HEK293 (cell line): ENCODE data around the gene NAA20.

ENCODE experiments used
- CTCF ChIA-PET: fragments of 350-600 bp; formaldehyde crosslinking; extraction: SDS; loops from one replicate; lab custom pipeline; 2021; ENCODE audit warnings: antibody characterized with exemption; lab: Yijun Ruan, JAX
- POLR2A ChIA-PET: fragments of 300-600 bp; formaldehyde crosslinking; extraction: SDS; loops from one replicate; lab custom pipeline; 2020; ENCODE audit warnings: antibody characterized with exemption, inconsistent platforms; lab: Yijun Ruan, JAX
- H3K27ac ChIP-seq: fragments of 200-500 bp; sonication (Bioruptor generic); 2 replicates; pipeline ENCODE4 v1.5.1; 2014; ENCODE audit warnings: low read depth, low read length, control low read depth, inconsistent platforms; ENCODE audit errors: extremely low read depth
- H3K36me3 ChIP-seq, 2 experiments: fragments of 200-500 bp in 1 of 2; sonication (Bioruptor generic) in 1 of 2; 1 replicate in 1 of 2; 2 replicates in 1 of 2; pipeline ENCODE4 v1.5.1; 2014 to 2017; ENCODE audit warnings: inconsistent platforms in 2 of 2, low read length in 2 of 2; ENCODE audit not compliant: control insufficient read depth in 2 of 2, insufficient read depth in 1 of 2
- H3K4me1 ChIP-seq: fragments of 200-500 bp; sonication (Bioruptor generic); 2 replicates; pipeline ENCODE4 v1.5.1; 2014; ENCODE audit warnings: mild to moderate bottlenecking, low read length, inconsistent platforms; ENCODE audit not compliant: control insufficient read depth, insufficient read depth
- H3K4me3 ChIP-seq: 2 replicates; pipeline ENCODE4 v1.5.1; 2011; ENCODE audit warnings: low read depth, mild to moderate bottlenecking, control low read depth, low read length, moderate library complexity
- H3K9me3 ChIP-seq: fragments of 200-500 bp; sonication (Bioruptor generic); 2 replicates; pipeline ENCODE4 v1.5.1; 2014; ENCODE audit warnings: low read depth, low read length, inconsistent platforms; ENCODE audit not compliant: control insufficient read depth, insufficient read depth
- GFI1B ChIP-seq: fragments of 450-650 bp; formaldehyde crosslinking; IDR thresholded peaks from 2 replicates; pipeline ENCODE4 v1.5.1; 2016; ENCODE audit warnings: missing biosample characterization, missing genetic modification characterization
- HOXC10 ChIP-seq: sonication (generic); formaldehyde crosslinking; IDR thresholded peaks from 2 replicates; pipeline ENCODE4 v1.8.1; 2023; ENCODE audit warnings: mild to moderate bottlenecking, missing genetic modification reagents
- KLF10 ChIP-seq: fragments of 450-650 bp; IDR thresholded peaks from 2 replicates; pipeline ENCODE4 v1.5.1; 2018; ENCODE audit warnings: missing biosample characterization, mild to moderate bottlenecking, missing genetic modification characterization
- KLF17 ChIP-seq: fragments of 450-650 bp; formaldehyde crosslinking; IDR thresholded peaks from 2 replicates; pipeline ENCODE4 v1.5.1; 2016; ENCODE audit warnings: missing biosample characterization, missing genetic modification characterization
- OSR2 ChIP-seq: fragments of 450-650 bp; formaldehyde crosslinking; IDR thresholded peaks from 2 replicates; pipeline ENCODE4 v1.5.1; 2016; ENCODE audit warnings: missing biosample characterization, missing genetic modification characterization
- PATZ1 ChIP-seq: fragments of 450-650 bp; formaldehyde crosslinking; IDR thresholded peaks from 2 replicates; pipeline ENCODE4 v1.5.1; 2016; ENCODE audit warnings: missing biosample characterization, missing genetic modification characterization
- PRDM6 ChIP-seq: fragments of 450-650 bp; formaldehyde crosslinking; IDR thresholded peaks from 2 replicates; pipeline ENCODE4 v1.5.1; 2017; ENCODE audit warnings: missing biosample characterization, missing genetic modification characterization
- ZBTB17 ChIP-seq: fragments of 450-650 bp; formaldehyde crosslinking; IDR thresholded peaks from 2 replicates; pipeline ENCODE4 v1.5.1; 2016; ENCODE audit warnings: missing biosample characterization, missing genetic modification characterization
- ZBTB26 ChIP-seq: fragments of 450-650 bp; formaldehyde crosslinking; optimal IDR thresholded peaks from 2 replicates; pipeline ENCODE3; 2016; ENCODE audit warnings: missing biosample characterization, mild to moderate bottlenecking, missing genetic modification characterization
- ZEB2 ChIP-seq: fragments of 450-650 bp; formaldehyde crosslinking; IDR thresholded peaks from 2 replicates; pipeline ENCODE4 v1.5.1; 2016; ENCODE audit warnings: missing biosample characterization, missing genetic modification characterization
- ZFP69B ChIP-seq: fragments of 450-650 bp; formaldehyde crosslinking; IDR thresholded peaks from 2 replicates; pipeline ENCODE4 v1.5.1; 2016; ENCODE audit warnings: missing biosample characterization, missing genetic modification characterization
- ZNF133 ChIP-seq: fragments of 450-650 bp; formaldehyde crosslinking; IDR thresholded peaks from 2 replicates; pipeline ENCODE4 v1.5.1; 2016; ENCODE audit warnings: missing biosample characterization, missing genetic modification characterization
- ZNF148 ChIP-seq: fragments of 450-650 bp; formaldehyde crosslinking; IDR thresholded peaks from 2 replicates; pipeline ENCODE4 v1.5.0; 2017; ENCODE audit warnings: missing biosample characterization, missing genetic modification characterization, borderline replicate concordance
- ZNF157 ChIP-seq: fragments of 450-650 bp; formaldehyde crosslinking; IDR thresholded peaks from 2 replicates; pipeline ENCODE4 v1.5.1; 2016; ENCODE audit warnings: missing biosample characterization, missing genetic modification characterization
- ZNF211 ChIP-seq: fragments of 450-650 bp; formaldehyde crosslinking; IDR thresholded peaks from 2 replicates; pipeline ENCODE4 v1.5.1; 2016; ENCODE audit warnings: low read depth, missing biosample characterization, missing genetic modification characterization
- ZNF37A ChIP-seq: fragments of 450-650 bp; IDR thresholded peaks from 2 replicates; pipeline ENCODE4 v1.5.1; 2018; ENCODE audit warnings: missing biosample characterization, missing genetic modification characterization
- ZNF530 ChIP-seq: fragments of 450-650 bp; formaldehyde crosslinking; IDR thresholded peaks from 2 replicates; pipeline ENCODE4 v1.5.1; 2016; ENCODE audit warnings: low read depth, missing biosample characterization, missing genetic modification characterization
- ZNF654 ChIP-seq: fragments of 450-650 bp; formaldehyde crosslinking; IDR thresholded peaks from 2 replicates; pipeline ENCODE4 v1.5.1; 2016; ENCODE audit warnings: low read depth, missing biosample characterization, missing genetic modification characterization
- ZNF658 ChIP-seq: fragments of 450-650 bp; formaldehyde crosslinking; IDR thresholded peaks from 2 replicates; pipeline ENCODE4; 2016; ENCODE audit warnings: missing biosample characterization, missing genetic modification characterization
- ZNF660 ChIP-seq: fragments of 450-650 bp; IDR thresholded peaks from 2 replicates; pipeline ENCODE4 v1.5.1; 2018; ENCODE audit warnings: missing biosample characterization, mild to moderate bottlenecking, missing genetic modification characterization
- ZNF704 ChIP-seq: fragments of 450-650 bp; formaldehyde crosslinking; IDR thresholded peaks from 2 replicates; pipeline ENCODE4 v1.5.1; 2016; ENCODE audit warnings: missing biosample characterization, missing genetic modification characterization
- ZNF791 ChIP-seq: fragments of 450-650 bp; formaldehyde crosslinking; IDR thresholded peaks from 2 replicates; pipeline ENCODE4 v1.5.1; 2016; ENCODE audit warnings: missing biosample characterization, missing genetic modification characterization

The NAA20 gene

GRCh38 chr20:20052074-20052970 is 35.2 kb downstream of the NAA20 start, which contains the start of the genes CFAP61 and CRNKL1 (continued):
- TF ChIP-seq ZNF211 (tag by site-specific recombination) (no peak), ZNF133 (no peak)

GRCh38 chr20:20060234-20060998 is 43.3 kb downstream of the NAA20 start:
- H3K27ac ChIP-seq = no peak overlapping the region
- no peak for TF ChIP-seq ZBTB17 (tag by site-specific recombination)
- TF ChIP-seq ZNF654 (tag by site-specific recombination) = no peak
- TF ChIP-seq ZFP69B (tag by site-specific recombination) = no peak
- no peak for TF ChIP-seq ZNF148 (tag by site-specific recombination)
- TF ChIP-seq GFI1B = no peak
- no peak for TF ChIP-seq ZNF704
- TF ChIP-seq HOXC10 (CRISPR knock-in tag) = no peak
- no peak for TF ChIP-seq PRDM6 (tag by site-specific recombination)
- TF ChIP-seq ZNF791 (tag by site-specific recombination) = no peak
- no peak for TF ChIP-seq OSR2 (tag by site-specific recombination)
- TF ChIP-seq ZNF660 (tag by site-specific recombination) = no peak
- TF ChIP-seq KLF17 (tag by site-specific recombination) = no peak
- no peak for TF ChIP-seq PATZ1 (tag by site-specific recombination)
- no peak for TF ChIP-seq ZNF37A (tag by site-specific recombination)
- TF ChIP-seq ZBTB26 (tag by site-specific recombination) = no peak
- no peak for TF ChIP-seq ZNF658 (tag by site-specific recombination)
- TF ChIP-seq ZNF530 = no peak
- no peak for TF ChIP-seq ZEB2 (tag by site-specific recombination)
- TF ChIP-seq KLF10 (tag by site-specific recombination) = no peak
- TF ChIP-seq ZNF157 (tag by site-specific recombination) = no peak
- no peaks in the 10 kb centered on the region for H3K36me3 ChIP-seq
- POLR2A ChIA-PET = no interaction called here
- CTCF ChIA-PET = no interaction called here
- no peaks in the 10 kb centered on the region for H3K4me1 ChIP-seq
- no peaks in the 10 kb centered on the region for H3K9me3 ChIP-seq
- H3K4me3 ChIP-seq = no peak overlapping the region
